ACHN (cell line): Measurements from ENCODE around the gene PIP4P1.
"Not testable (repeated sequence)": the region's sequence is repeated elsewhere in the genome, so short reads cannot be mapped to it uniquely, and the experiment has no call there.

ENCODE experiments used
- DNase-seq: peaks from one replicate; pipeline ENCODE4 v3.0.0-alpha.2; 2015
- in situ Hi-C: cut with HindIII; loops from 2 replicates; pipeline ENCODE4 v1.10.0; 2017; ENCODE audit warnings: low sequenced_read_pairs, low pct_ligation_motif_present, low pct_unique_long_range_greater_than_20kb

The PIP4P1 gene

DNA sequence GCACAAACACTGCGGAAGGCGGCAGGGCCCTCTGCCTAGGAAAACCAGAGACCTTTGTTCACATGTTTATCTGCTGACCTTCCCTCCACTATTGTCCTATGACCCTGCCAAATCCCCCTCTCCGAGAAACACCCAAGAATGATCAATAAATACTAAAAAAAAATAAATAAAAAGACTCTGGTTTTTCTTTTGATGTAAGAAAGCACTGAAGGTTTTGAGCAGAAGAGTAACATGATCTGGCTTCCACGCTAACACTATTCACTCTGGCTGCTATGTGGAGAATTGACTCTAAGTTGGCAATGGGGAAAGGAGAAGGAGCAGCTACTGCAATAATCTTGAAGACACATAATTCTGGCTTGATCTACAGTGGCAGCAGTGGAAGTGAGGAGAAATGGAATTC is 17.6 kb downstream of the PIP4P1 start:
- in situ Hi-C loops, DNase-seq: not testable (repeated sequence)

DNA sequence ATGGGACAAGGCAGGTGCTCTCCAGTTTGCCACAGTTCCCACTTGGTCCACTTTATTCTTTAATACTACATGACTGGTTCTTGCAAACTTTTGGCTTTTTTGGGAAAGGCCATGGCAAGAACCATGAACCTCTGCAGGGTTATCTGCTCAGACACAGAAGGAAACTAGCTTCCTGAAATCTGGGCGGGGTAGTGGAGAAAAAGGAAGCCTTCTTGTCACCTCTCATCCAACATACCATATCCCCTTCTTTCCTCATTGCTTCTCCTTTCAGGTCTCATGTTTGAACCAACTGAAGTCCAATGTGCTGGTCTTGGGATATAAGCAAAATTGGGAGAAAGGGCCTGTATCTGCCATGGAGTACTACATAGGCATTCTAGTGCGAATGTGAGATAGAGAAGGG is 19.8 kb downstream of the PIP4P1 start:
- in situ Hi-C loops, result no loop called here
- DNase-seq, result no peak

DNA sequence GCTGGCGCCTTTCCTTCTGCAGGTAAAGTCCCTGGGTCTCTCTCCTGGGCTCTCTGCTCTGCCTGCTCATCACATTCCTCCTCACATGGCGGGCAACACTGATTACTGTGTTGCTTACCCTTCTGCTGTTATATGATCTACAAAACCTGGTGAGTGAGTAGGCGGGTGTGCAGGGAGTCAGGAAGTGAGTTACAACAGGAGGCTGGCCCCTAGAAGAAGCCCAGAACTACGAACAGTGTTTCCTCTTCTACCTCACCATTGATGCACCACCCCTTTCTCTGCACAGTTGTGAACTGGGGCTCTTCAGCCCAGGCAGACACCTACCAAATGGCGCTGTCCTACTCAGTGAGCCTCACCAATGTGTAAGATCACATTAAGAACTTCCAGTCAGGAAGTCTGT is 20.4 kb downstream of the PIP4P1 start:
- DNase-seq, result no peak
- in situ Hi-C loops, result no loop called here

DNA sequence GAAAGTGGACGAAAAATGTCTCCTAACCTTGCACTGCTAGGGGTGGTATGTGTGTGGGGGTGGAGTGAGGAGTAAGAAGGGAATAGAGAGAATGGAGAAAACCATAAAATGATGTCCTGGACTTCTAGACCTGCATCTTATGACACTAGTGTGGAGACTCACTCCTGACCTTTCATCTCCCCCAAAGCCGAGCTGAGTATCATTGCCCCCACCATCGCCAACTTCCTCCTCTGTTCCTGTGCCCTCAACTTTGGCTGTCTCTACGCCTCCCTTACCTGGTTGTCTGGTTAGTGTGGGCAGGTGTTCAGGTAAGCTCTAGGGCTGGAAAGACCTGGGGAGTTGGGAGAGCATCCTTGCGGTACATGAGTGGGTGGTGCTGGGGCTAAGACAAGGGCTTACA is 20.8 kb downstream of the PIP4P1 start:
- in situ Hi-C loops, result no loop called here
- no peak for DNase-seq

GRCh38 chr14:20438664-20439063 is 22.6 kb downstream of the PIP4P1 start:
- no peak for DNase-seq
- in situ Hi-C loops, result no loop called here

DNA sequence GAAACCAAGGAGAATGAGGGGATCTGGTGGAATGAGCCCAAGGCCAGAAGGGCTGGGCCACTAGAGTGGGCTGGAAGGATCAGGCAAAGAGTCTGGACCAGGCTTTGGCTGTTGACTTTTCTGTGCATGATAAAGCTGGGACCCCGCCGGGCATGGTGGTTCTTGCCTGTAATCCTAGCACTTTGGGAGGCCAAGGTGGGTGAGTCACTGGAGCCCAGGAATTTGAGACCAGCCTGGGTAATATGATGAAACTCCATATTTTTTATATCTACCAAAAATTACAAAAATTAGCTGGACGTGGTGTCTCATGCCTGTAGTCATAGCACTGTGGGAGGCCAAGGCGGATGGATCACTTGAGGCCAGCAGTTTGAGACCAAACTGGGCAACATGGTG is 24.9 kb downstream of the PIP4P1 start:
- DNase-seq, result no peak
- in situ Hi-C loops, result no loop called here

- no peak for DNase-seq
- in situ Hi-C loops, result no loop called here
Measured at GRCh38 chr14:20435582-20436362, 25.5 kb downstream of the PIP4P1 start, which contains the start of gene KLHL33. Gene KLHL33, minus strand, starts transcription at chr14:20436166. Its CDS starts 355 bp downstream, at chr14:20435811.

- no peak for DNase-seq
- in situ Hi-C loops, result no loop called here
Measured at GRCh38 chr14:20434701-20435581, 26.3 kb downstream of the PIP4P1 start.

GRCh38 chr14:20429801-20430669 is 31.2 kb downstream of the PIP4P1 start:
- no peak for DNase-seq
- in situ Hi-C loops, result no loop called here

GRCh38 chr14:20428802-20429201 is 32.4 kb downstream of the PIP4P1 start:
- in situ Hi-C loops, result no loop called here
- no peak for DNase-seq

- no peak for DNase-seq
- in situ Hi-C loops, result no loop called here
Measured at GRCh38 chr14:20428010-20428365, 33.2 kb downstream of the PIP4P1 start.

GRCh38 chr14:20427231-20428009 is 33.8 kb downstream of the PIP4P1 start:
- peak; percentile 70 for DNase-seq
- in situ Hi-C loops, result no loop called here

- no peak for DNase-seq
- in situ Hi-C loops, result no loop called here
Measured at GRCh38 chr14:20424851-20425250, 36.4 kb downstream of the PIP4P1 start.

GRCh38 chr14:20422886-20423285 is 38.3 kb downstream of the PIP4P1 start:
- in situ Hi-C loops, result no loop called here
- DNase-seq, result no peak

- in situ Hi-C loops, result no loop called here
Measured at GRCh38 chr14:20421267-20421666, 40.0 kb downstream of the PIP4P1 start.

DNA sequence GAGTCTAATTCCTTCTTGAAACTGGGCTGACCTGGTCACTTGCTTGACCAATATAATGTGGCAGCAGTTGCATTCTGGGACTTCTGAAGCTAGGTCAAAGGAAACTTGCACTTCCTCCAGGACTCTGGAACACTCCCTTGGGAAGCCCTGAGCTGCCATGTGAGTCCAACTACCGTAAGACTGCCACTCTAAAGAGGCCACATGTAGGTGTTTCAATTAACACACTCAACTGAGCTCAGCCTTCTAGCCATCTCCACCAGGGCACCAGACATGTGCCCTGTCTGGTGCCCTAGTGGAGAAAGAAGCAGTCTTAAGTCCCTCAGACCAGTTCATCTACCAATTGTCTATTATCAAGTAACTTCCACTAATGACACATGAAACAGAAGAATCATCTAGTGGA is 41.8 kb downstream of the PIP4P1 start:
- in situ Hi-C loops, result no loop called here

More at GRCh38 chr14:20421267-20421666, 40.0 kb downstream of the PIP4P1 start:
- DNase-seq, result no peak

GRCh38 chr14:20418501-20418909 is 42.7 kb downstream of the PIP4P1 start:
- in situ Hi-C loops, result no loop called here
- no peak for DNase-seq

More for the DNA sequence above, 41.8 kb downstream of the PIP4P1 start:
- DNase-seq, result no peak
